H1 (cell line): Measurements from ENCODE around the gene ITGB5.

ENCODE experiments used
- CEBPB ChIP-seq: IDR thresholded peaks from 2 replicates; pipeline ENCODE4 v1.6.1; 2012; ENCODE audit warnings: low read depth, low read length
- CTCF ChIP-seq, 3 experiments: IDR thresholded peaks; 1 replicate in 2 of 3; 2 replicates in 1 of 3; pipeline versions ENCODE4 v1.5.1 to v1.6.1; 2011; ENCODE audit warnings: low read length in 3 of 3, mild to moderate bottlenecking in 3 of 3, inconsistent platforms in 2 of 3, low read depth in 1 of 3, moderate library complexity in 1 of 3; ENCODE audit not compliant: insufficient read depth in 1 of 3; ENCODE audit errors: control extremely low read depth in 1 of 3
- EZH2 ChIP-seq: fragments of 200-600 bp; sonication (generic); IDR thresholded peaks from 2 replicates; pipeline ENCODE4 v1.7.1; 2012; ENCODE audit warnings: low read depth, mild to moderate bottlenecking, moderate library complexity, low read length, inconsistent platforms; ENCODE audit not compliant: severe bottlenecking
- JUN ChIP-seq: IDR thresholded peaks from 2 replicates; pipeline ENCODE4 v1.6.1; 2011; ENCODE audit warnings: low read depth, mild to moderate bottlenecking, improper control_type of control experiment, low read length
- MAX ChIP-seq: IDR thresholded peaks from 2 replicates; pipeline ENCODE4 v1.6.1; 2012; ENCODE audit warnings: inconsistent platforms
- RFX5 ChIP-seq: IDR thresholded peaks from 2 replicates; pipeline ENCODE4 v1.6.1; 2011; ENCODE audit warnings: low read depth, low read length, improper control_type of control experiment, borderline replicate concordance
- RXRA ChIP-seq: IDR thresholded peaks from 2 replicates; pipeline ENCODE4 v1.6.1; 2011; ENCODE audit warnings: low read depth, mild to moderate bottlenecking, low read length, moderate library complexity; ENCODE audit not compliant: insufficient read depth
- TBP ChIP-seq: IDR thresholded peaks from 2 replicates; pipeline ENCODE4 v1.6.1; 2011; ENCODE audit warnings: low read depth, low read length, improper control_type of control experiment
- USF2 ChIP-seq: IDR thresholded peaks from 2 replicates; pipeline ENCODE4 v1.6.1; 2011; ENCODE audit warnings: low read length, improper control_type of control experiment

GRCh38 chr3:124764746-124765145 lies 122.4 kb downstream of the ITGB5 start:
- TF ChIP-seq RXRA (no peak), CTCF (IDR thresholded peaks at IDR 0.05; ENCODE audit: control extremely low read depth in 1 of 3, insufficient read depth in 1 of 3, low read depth in 1 of 3, low read length in 3 of 3) (no peak), MAX (no peak), EZH2 (no peak), RFX5 (no peak), JUN (no peak), CEBPB (no peak), TBP (no peak), USF2 (no peak)
